HG03045 (cell line): ENCODE results near the gene OR1B1.
"Not testable (repeated sequence)": the region's sequence is repeated elsewhere in the genome, so short reads cannot be mapped to it uniquely, and the experiment has no call there.

Experiments
- ATAC-seq: cut with Tn5 transposase; IDR thresholded peaks from one replicate; pipeline ENCODE4 v1.9.1; 2021; ENCODE audit warnings: mild to moderate bottlenecking, moderate library complexity; ENCODE audit not compliant: unreplicated experiment

Gene OR1B1

DNA sequence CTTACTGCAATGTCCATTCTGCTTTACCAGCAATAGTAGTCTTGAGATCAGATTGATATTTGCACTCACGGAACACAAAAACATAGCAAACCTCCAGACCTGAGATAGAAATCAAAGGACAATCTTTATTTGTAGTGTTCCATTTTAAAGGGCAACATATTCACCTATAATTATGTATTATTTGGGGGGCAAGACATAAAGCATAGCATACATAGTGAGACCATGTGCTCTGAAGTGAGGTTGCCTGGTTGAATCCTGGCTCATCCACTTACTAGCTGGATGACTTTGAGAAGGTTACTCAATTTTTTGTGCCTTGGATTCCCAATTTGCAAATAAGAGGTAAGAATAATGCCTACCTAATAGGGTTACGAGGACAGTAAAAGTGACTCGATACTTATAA, at the start of gene OR1B1:
Gene OR1B1, minus strand, starts transcription at position 101 of the 400 bp plus-strand sequence.
- no peak for ATAC-seq

DNA sequence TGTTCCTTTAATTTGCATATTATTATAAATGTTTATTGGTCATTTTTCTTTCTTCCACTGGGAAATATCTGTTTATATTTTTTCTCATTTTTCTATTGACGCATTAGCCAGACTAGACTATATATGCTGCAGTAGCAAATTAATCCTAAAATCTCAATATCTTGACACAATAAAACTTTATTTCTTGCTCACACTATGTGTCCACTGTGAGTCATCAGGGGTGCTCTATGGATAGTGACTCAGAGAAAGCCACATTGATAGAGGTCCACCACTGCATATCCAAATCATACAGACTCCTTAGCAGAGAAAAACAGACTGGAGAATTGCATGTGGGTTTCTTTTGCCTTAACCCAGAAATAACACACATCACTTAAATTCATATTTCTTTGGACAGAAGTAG, 38.3 kb upstream of the OR1B1 start:
- no peak for ATAC-seq

DNA sequence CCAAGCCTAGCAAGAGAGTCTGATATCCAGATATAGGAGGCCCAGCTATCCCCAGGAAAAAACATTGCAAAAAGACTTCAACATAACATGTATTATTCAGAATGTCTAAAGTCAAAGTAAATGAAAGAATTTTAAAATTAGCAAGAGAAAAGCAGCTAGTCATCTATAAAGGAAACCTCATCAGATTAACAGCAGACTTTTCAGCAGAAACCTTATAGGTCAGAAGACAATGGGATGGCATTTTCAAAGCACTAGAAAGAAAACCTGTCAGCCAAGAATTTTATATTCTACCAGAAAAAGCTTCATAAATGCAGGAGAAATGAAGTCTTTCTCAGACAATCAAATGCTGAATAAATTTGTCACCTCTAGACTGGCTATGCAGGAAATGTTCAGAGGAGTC, 27.4 kb upstream of the OR1B1 start:
- ATAC-seq = no peak

DNA sequence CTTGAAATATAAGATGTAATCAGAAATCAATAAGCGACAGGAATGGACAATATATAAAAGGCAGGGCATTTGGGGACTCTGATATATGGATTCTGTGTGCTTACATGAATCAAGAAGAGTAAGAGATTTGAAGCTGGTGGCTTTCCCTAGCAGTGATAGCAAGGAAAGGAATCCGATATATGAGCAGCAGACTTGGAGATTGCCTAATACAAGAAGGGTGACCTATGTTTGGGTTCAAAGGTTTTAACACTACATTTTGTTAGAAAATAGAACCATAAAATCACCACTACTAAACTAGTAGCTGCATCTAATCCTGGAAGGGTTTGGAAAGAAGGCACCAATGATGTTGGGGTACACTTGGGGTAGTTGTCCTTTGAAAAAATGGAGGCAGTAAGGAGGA, 15.1 kb upstream of the OR1B1 start:
- ATAC-seq = no peak

DNA sequence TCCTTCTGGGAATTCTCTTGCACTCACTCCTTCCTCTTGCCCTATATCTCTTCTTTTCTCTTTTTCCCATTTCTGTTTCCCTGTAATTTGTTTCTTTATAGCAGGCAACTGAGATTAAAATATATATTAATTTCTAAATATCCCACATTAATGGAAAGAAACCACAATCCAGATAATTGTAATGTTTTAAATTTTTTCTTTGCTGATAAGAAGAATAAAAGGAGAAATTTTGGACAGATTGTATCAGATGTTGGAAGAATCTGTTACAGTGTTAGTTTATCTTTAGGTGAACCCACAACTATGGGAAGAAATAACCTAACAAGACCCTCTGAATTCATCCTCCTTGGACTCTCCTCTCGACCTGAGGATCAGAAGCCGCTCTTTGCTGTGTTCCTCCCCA, 4.0 kb upstream of the OR1B1 start, which contains the start of gene OR1L1:
Gene OR1L1, plus strand, starts transcription at position 301 of the 400 bp plus-strand sequence. Its CDS starts 0 bp downstream, at position 301.
- no peak for ATAC-seq

DNA sequence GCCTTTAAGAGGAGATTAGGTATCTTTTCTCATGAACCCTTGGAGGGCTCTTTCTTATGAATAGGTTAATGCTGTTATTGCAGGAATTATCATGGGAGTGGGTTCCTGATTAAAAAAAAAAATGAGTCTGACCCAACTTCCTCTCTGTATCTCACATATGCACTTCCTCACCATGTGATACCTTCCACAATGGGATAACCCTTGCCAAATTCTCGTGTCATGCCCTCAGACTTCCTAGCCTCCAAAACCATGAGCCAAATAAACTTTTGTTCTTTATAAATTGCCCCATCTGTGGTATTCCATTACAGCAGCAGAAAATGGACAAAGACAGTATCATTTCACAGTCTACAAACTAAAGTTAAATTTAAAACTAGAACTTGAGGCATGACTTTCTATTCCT, 1.0 kb downstream of the OR1B1 start:
- no peak for ATAC-seq

DNA sequence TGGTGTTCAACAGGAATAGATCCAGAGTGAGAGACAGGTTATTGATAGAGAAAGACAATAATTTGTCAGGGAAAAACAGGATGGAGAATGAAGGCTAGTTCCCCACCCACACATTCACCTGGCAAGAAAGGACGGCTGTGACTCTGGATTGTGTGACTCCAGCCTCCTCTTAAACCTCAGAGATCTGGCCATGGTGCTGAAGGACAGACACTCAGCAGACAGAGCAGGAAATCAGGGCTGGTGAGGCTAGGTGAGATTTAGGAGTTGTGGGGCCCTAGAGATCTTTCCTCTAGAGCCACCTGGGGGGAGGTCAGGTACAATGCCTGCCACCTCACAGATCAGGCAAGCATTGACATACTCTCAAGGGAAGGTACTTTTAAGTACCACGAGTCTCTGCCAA, 15.2 kb downstream of the OR1B1 start:
- no peak for ATAC-seq

DNA sequence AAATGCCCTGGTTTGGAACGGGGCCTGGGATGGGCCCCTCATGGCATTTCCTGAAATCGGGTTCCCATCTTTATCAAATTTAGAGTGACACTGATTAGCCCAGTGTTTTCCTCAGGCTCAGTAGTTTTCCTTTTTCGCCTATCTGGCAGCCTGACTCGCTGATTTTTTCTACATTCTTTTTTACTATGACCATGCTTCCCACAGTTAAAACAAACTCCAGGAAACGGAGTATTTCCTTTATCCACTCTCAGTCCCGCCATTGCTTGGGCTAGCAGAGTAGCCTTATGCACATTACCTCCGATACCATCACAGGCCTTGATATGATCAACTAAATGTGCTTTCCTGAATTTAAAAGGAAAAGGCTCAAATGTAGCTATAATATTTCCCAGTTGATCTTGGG, 37.4 kb downstream of the OR1B1 start:
- ATAC-seq = no peak

DNA sequence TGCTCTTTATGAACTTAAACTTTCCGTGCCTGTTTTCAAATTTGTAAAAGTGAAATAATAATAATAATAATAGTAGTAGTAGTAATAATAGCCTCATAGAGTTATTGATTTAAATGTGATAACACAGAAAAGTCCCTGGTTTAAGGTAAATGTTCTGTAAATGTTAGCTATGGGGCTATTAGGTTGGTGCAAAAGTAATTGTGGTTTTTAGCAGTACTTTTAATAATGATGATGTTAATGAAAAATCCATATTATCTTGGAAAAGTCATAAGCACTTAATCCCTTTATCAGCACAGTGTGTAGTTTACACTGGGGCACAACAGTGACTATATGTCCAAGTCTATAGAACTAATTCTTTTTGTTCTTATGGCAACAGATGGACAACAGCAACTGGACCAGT, 43.1 kb downstream of the OR1B1 start, which contains the start of gene OR1Q1:
Gene OR1Q1, plus strand, starts transcription at position 377 of the 400 bp plus-strand sequence. Its CDS starts 0 bp downstream, at position 377.
- no peak for ATAC-seq

DNA sequence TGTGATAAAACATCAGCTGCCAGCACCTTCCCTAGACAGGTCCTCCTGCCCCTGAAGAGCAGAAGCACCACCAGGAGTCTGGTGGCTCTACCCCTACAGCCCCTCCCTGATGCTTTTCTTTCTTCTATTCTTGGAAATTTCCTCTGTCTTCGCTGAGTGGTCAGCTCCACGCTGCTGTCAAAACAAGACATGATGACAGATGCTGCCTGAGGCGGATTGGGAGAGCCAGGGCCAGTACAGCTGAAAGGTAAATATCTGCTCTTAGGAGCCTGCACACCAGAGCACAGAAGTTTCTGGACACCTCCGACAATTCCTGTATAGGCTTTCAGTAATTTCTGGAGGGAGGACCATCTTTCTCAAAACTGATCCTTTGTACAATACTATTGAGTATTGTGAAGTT, 47.6 kb downstream of the OR1B1 start:
- no peak for ATAC-seq

DNA sequence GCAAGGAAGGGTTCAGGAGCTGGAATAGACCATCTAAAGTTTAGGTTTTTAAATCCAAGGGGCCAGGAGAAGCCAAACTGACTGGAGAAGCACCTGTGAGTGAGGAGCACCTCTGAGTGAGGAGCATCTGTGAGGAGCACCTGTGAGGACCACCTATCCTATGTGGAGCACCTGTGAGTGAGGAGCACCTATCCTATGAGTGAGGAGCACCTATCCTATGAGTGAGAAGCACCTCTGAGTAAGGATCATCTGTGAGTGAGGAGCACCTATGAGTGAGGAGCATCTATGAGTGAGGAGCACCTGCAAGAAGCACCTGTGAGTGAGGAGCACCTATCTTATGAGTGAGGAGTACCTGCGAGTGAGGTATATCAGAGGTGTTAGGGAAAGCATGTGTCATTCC, 50.8 kb downstream of the OR1B1 start:
- ATAC-seq = no peak

DNA sequence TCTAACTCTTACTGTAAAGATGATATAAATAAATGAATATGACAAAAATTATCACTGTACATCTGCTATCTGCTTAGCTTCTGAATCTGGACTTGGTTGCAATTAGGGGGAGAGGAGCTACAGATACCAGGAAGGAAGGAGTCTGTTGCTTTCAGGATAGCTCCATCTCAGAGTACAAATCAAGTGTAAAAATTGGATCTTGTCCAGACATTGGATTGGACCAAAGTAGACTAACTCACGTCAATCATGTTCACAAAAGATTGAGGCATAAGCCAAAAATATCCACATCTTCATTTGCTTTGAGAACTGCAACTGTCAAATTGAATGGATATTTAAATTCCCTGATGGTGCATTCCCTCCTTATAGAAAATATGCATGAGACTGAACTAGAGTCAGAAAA, 51.7 kb downstream of the OR1B1 start:
- no peak for ATAC-seq

DNA sequence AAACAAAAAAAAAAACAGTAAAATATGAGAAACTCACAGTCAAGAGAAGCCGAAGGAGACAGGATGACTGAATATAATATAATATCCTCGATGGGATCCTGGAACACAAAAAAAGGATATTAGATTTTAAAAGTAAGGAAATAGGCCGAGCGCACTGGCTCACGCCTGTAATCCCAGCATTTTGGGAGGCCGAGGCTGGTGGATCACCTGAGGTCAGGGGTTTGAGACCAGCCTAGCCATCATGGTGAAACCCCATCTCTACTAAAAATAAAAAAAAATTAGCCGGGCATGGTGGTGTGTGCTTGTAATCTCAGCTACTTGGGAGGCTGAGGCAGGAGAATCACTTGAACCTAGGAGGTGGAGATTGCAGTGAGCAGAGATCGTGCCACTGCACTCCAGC, 74.1 kb downstream of the OR1B1 start, which contains the start of gene OR1L8:
Gene OR1L8, minus strand, starts transcription at position 101 of the 400 bp plus-strand sequence. CDS start 14,907 bp downstream, outside the sequence.
- not testable (repeated sequence) for ATAC-seq

DNA sequence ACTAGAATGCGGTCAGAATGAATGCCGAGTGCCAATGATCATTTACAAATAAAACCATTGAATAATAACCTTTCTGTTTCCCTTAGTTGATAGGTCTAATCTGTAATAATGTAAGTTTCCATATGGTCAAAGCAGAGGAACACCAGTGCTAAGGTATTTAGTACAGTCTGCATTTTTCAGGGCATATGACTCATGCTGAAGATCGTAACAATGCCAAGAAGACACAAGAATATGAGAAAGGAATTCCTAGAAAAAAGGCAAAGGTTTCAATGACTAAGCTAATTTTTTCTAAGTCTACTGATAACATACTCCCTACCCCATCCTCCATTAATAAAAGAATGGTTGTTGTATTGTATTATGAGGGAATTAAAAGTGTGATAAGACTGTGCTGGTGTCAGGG, 77.1 kb downstream of the OR1B1 start:
- no peak for ATAC-seq

DNA sequence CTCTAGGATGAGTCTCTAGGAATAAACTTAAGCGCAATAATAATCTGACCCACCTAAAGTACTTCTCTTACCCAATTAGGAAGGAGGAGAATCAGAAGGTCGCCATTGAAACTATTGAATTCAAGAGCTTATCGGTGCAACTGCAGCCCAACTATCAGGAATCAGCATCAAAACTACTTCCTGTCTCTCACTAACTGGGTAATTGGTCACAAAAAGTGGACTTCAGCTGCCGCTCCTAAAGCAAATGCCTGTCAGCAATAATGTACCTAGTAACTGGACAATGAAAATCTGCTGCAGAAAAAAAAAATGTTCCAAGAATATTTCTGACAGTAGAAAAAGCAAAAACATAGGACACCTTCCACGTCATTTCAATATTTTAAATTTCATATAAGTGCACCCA, 77.6 kb downstream of the OR1B1 start:
- no peak for ATAC-seq
